K562 (cell line): ENCODE results near the gene SPEG. TPM values are rescaled to one million over a fixed set of nuclear protein-coding genes. Genes with fewer than 3 reads are reported as not detected.
A peak's percentile ranks its signal among the peaks of the same experiment; 100 is the strongest.

Experiments
- CBFB ChIP-seq: sonication (generic); formaldehyde crosslinking; IDR thresholded peaks from 2 replicates; pipeline ENCODE4 v1.4.0; 2020; ENCODE audit warnings: mild to moderate bottlenecking, missing genetic modification reagents
- FOXM1 ChIP-seq, 2 experiments: fragments of 450-650 bp in 1 of 2; sonication (generic) in 1 of 2; formaldehyde crosslinking in 1 of 2; IDR thresholded peaks; 2 replicates each; pipeline versions ENCODE4 v1.6.1 to v1.9.0; 2017 to 2022; ENCODE audit warnings: low read depth in 2 of 2, mild to moderate bottlenecking in 2 of 2, missing genetic modification reagents in 1 of 2, moderate library complexity in 1 of 2
- HDAC8 ChIP-seq: fragments of 450-650 bp; IDR thresholded peaks from 2 replicates; pipeline ENCODE4 v1.6.1; 2016; ENCODE audit warnings: mild to moderate bottlenecking, missing genetic modification characterization, moderate library complexity, missing compliant biosample characterization
- HNRNPL ChIP-seq: fragments of 200-400 bp; formaldehyde crosslinking; IDR thresholded peaks from 2 replicates; pipeline ENCODE4 v1.6.1; 2017; ENCODE audit warnings: low read depth, mild to moderate bottlenecking, low read length
- PHF8 ChIP-seq: fragments of 200-600 bp; sonication (generic); IDR thresholded peaks from 2 replicates; pipeline ENCODE4 v1.6.1; 2012; ENCODE audit warnings: mixed run types, mild to moderate bottlenecking, inconsistent platforms, low read length, moderate library complexity, borderline replicate concordance
- SIN3B ChIP-seq: fragments of 450-650 bp; IDR thresholded peaks from 2 replicates; pipeline ENCODE4 v1.6.1; 2017; ENCODE audit warnings: low read depth, mild to moderate bottlenecking, moderate library complexity
- YY1 ChIP-seq, 3 experiments: IDR thresholded peaks; 2 replicates each; pipeline ENCODE4 v1.6.1; 2011; ENCODE audit warnings: low read length in 2 of 3, mild to moderate bottlenecking in 2 of 3, moderate library complexity in 2 of 3, borderline replicate concordance in 1 of 3, control low read depth in 1 of 3, low read depth in 1 of 3; ENCODE audit not compliant: insufficient read depth in 3 of 3, insufficient replicate concordance in 2 of 3, control insufficient read depth in 1 of 3, insufficient read length in 1 of 3; ENCODE audit errors: extremely low read depth in 1 of 3
- ZBED1 ChIP-seq: IDR thresholded peaks from 2 replicates; pipeline ENCODE4 v1.6.1; 2014
- polyA plus RNA-seq, 8 experiments: library from polyadenylated mRNA; depleted of rRNA in 4 of 8; stranded (reverse) in 5 of 8; unstranded in 3 of 8; fragments of >200 nt; fragmentation: Nextera tagmentation in 2 of 8; fragmentation: Illumina TruSeq in 1 of 8; extraction: Ambion mirVana in 2 of 8; extraction: Trizol in 1 of 8; gene quantifications; 2 replicates each; pipeline versions ENCODE4 v1.2.1 to v1.2.3, GENCODE V29; 2011 to 2014; ENCODE audit warnings: inconsistent platforms in 1 of 8, missing spikeins in 1 of 8
- total RNA-seq, 7 experiments: library from RNA; depleted of rRNA in 6 of 7; stranded (reverse); fragments of >200 nt in 6 of 7; fragmentation: Illumina TruSeq in 2 of 7; extraction: Trizol in 2 of 7; gene quantifications; 2 replicates each; pipeline versions ENCODE4 v1.2.1 to v1.2.3, GENCODE V29; 2011 to 2021; ENCODE audit warnings: low replicate concordance in 1 of 7
- TF ChIP-seq, protein P1 (sequence below): fragments of 450-650 bp; IDR thresholded peaks from 2 replicates; pipeline ENCODE4 v1.6.1; 2018; ENCODE audit not compliant: partially characterized antibody
- TF ChIP-seq, protein P2 (sequence below), 2 experiments: IDR thresholded peaks in 1 of 2; conservative IDR thresholded peaks in 1 of 2; 2 replicates each; pipeline ENCODE4 v1.6.1; 2016; ENCODE audit warnings: low read depth in 2 of 2, mild to moderate bottlenecking in 1 of 2, missing compliant biosample characterization in 1 of 2, missing genetic modification characterization in 1 of 2, moderate library complexity in 1 of 2
- TF ChIP-seq, protein P3 (sequence below): sonication (generic); formaldehyde crosslinking; IDR thresholded peaks from 2 replicates; pipeline ENCODE4 v1.8.0; 2022; ENCODE audit warnings: mild to moderate bottlenecking, missing genetic modification reagents
- TF ChIP-seq, protein P4 (sequence below), 3 experiments: fragments of 200-800 bp in 1 of 3; sonication (Bioruptor generic) in 1 of 3; sonication (generic) in 1 of 3; formaldehyde crosslinking in 1 of 3; IDR thresholded peaks; 2 replicates each; pipeline versions ENCODE4 v1.6.1 to v1.8.0; 2016 to 2022; ENCODE audit warnings: mild to moderate bottlenecking in 2 of 3, missing compliant biosample characterization in 2 of 3, missing genetic modification characterization in 2 of 3, missing genetic modification reagents in 1 of 3

Gene SPEG
- total and polyA plus RNA-seq, 9 of the 15 experiments (the other 6 are each of a cell fraction or from before 2014, with no cell fraction given) = 0.49 to 8.7 (median 3.0) TPM

DNA sequence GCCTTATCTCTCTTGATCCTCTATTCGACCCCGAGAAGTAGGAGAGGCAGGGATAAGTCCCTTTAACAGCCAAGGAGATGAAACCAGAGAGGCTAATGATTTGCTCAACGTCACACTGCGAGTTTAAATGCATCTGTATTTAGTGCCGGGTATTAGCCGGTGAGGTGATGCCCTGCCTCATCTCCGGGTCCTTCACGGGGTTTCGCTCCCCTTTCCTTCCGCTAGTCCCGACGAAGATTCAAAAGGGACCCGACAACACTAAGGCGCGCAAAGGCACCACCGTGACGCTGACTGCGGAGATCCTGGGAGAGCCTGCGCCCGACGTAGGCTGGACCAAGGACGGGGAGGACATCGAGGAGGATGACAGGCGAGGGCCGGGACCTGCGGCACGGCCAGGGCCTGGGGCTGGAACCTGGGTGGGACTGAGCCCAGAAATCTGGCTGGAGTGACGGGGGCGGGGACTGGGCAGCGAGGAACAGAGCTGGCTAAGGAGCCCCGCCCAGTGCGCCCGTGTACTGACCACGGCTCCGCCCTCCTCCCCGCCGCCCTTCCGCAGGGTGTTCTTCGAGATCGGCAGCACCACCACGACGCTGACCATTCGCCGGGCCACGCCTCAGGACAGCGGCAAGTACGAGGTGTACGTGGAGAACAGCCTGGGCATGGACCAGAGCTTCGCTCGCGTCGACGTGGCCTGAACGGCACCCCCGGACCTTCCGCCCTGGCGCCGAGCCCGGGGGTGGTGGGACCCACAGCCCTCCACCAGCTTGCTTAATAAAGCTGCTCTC lies 63.0 kb downstream of the SPEG start (continued):
- TF ChIP-seq ZBED1 (0 out of 2 replicates have a peak, but pooled peaks have one; percentile 70), YY1 (IDR thresholded peaks at IDR 0.05; ENCODE audit: borderline replicate concordance in 1 of 3, control insufficient read depth in 1 of 3, extremely low read depth in 1 of 3, insufficient read depth in 3 of 3, insufficient read length in 1 of 3, insufficient replicate concordance in 2 of 3, low read depth in 1 of 3, low read length in 2 of 3) (peak in 1 of 3 experiments; percentile 28), FOXM1 (IDR thresholded peaks at IDR 0.05; ENCODE audit: low read depth) (no peak), FOXM1 (CRISPR knock-in tag; IDR thresholded peaks at IDR 0.05; ENCODE audit: low read depth) (0 out of 2 replicates have a peak, but pooled peaks have one; percentile 33), SIN3B (0 out of 2 replicates have a peak, but pooled peaks have one; percentile 24), CBFB (CRISPR knock-in tag) (0 out of 2 replicates have a peak, but pooled peaks have one; percentile 16), HNRNPL (0 out of 2 replicates have a peak, but pooled peaks have one; percentile 27), HDAC8 (tag) (0 out of 2 replicates have a peak, but pooled peaks have one; percentile 48), PHF8 (peak; percentile 56; the same call in 1 of the 2 replicates)
- TF ChIP-seq, protein P1, sequence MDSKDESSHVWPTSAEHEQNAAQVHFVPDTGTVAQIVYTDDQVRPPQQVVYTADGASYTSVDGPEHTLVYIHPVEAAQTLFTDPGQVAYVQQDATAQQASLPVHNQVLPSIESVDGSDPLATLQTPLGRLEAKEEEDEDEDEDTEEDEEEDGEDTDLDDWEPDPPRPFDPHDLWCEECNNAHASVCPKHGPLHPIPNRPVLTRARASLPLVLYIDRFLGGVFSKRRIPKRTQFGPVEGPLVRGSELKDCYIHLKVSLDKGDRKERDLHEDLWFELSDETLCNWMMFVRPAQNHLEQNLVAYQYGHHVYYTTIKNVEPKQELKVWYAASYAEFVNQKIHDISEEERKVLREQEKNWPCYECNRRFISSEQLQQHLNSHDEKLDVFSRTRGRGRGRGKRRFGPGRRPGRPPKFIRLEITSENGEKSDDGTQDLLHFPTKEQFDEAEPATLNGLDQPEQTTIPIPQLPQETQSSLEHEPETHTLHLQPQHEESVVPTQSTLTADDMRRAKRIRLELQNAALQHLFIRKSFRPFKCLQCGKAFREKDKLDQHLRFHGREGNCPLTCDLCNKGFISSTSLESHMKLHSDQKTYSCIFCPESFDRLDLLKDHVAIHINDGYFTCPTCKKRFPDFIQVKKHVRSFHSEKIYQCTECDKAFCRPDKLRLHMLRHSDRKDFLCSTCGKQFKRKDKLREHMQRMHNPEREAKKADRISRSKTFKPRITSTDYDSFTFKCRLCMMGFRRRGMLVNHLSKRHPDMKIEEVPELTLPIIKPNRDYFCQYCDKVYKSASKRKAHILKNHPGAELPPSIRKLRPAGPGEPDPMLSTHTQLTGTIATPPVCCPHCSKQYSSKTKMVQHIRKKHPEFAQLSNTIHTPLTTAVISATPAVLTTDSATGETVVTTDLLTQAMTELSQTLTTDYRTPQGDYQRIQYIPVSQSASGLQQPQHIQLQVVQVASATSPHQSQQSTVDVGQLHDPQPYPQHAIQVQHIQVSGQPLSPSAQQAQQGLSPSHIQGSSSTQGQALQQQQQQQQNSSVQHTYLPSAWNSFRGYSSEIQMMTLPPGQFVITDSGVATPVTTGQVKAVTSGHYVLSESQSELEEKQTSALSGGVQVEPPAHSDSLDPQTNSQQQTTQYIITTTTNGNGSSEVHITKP = peak; percentile 12
- TF ChIP-seq, protein P2, sequence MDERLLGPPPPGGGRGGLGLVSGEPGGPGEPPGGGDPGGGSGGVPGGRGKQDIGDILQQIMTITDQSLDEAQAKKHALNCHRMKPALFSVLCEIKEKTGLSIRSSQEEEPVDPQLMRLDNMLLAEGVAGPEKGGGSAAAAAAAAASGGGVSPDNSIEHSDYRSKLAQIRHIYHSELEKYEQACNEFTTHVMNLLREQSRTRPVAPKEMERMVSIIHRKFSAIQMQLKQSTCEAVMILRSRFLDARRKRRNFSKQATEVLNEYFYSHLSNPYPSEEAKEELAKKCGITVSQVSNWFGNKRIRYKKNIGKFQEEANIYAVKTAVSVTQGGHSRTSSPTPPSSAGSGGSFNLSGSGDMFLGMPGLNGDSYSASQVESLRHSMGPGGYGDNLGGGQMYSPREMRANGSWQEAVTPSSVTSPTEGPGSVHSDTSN (CRISPR knock-in tag; IDR thresholded peaks at IDR 0.05; ENCODE audit: low read depth) = peak; percentile 28; the same call in 1 of the 2 replicates
- TF ChIP-seq, protein P2 (tag; conservative IDR thresholded peaks at IDR 0.05; ENCODE audit: low read depth) = no peak
- TF ChIP-seq, protein P3, sequence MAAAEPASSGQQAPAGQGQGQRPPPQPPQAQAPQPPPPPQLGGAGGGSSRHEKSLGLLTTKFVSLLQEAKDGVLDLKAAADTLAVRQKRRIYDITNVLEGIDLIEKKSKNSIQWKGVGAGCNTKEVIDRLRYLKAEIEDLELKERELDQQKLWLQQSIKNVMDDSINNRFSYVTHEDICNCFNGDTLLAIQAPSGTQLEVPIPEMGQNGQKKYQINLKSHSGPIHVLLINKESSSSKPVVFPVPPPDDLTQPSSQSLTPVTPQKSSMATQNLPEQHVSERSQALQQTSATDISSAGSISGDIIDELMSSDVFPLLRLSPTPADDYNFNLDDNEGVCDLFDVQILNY (CRISPR knock-in tag) = peak; percentile 71; the same call in 1 of the 2 replicates
- TF ChIP-seq, protein P4, sequence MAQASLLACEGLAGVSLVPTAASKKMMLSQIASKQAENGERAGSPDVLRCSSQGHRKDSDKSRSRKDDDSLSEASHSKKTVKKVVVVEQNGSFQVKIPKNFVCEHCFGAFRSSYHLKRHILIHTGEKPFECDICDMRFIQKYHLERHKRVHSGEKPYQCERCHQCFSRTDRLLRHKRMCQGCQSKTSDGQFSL (CRISPR knock-in tag; IDR thresholded peaks at IDR 0.05) = no peak
- TF ChIP-seq, protein P4 (tag; IDR thresholded peaks at IDR 0.05) = no peak
